AG08395 (cell line): ENCODE measurements around the gene INSIG1.

Experiments
- DNase-seq: peaks from one replicate; pipeline ENCODE4 v3.0.0; 2012; ENCODE audit warnings: mixed read lengths, low spot score

Gene INSIG1

DNA sequence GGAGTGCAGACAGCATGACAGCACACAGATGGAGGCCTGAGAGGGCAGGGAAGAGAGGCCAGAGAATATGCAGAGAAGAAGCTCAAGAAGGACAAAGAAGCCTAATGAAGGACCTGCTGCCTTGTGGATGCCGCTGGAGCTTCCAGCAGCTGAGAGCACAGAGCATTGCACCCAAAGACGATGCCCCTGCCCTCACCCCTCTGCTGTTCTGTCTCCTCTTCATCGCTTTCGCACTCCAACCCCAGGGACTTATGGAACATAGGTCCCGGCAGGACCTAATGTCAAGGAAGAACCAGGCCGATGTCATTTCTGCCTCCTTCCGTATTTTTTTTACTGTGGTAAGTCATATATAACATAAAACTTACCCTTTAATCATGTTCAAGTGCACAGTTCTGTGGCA lies 12.3 kb upstream of the INSIG1 start:
- DNase-seq = no peak

GRCh38 chr7:155285833-155286232 lies 11.8 kb upstream of the INSIG1 start:
- DNase-seq = no peak

GRCh38 chr7:155286686-155287085 lies 11.0 kb upstream of the INSIG1 start:
- DNase-seq = no peak

DNA sequence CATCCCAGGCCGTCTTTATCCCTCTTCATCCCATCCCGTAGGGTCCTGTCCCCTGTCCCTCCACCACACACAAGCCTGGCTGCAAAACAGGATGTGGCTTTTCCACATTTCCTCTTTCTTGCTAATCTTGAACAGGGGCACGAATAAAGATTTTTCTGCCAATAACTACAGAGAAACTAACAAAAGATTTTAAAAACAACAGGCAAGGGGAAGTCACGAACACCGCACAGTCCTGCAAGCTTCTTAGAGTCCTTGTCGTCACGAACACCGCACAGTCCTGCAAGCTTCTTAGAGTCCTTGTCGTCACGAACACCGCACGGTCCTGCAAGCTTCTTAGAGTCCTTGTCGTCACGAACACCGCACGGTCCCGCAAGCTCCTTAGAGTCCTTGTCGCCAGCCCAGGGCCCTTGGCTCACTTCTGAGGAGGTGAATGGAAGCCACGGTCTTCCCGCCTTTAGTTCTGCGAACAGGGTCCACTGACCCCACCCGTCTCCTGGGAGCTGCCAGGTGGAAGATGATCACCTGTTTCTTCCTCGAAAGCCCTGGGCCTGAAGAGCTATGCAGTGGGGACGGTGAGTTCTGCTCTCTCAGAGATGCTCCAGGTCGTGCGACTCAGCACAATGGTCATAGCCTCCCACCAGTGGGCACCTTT lies 10.3 kb upstream of the INSIG1 start:
- no peak for DNase-seq

DNA sequence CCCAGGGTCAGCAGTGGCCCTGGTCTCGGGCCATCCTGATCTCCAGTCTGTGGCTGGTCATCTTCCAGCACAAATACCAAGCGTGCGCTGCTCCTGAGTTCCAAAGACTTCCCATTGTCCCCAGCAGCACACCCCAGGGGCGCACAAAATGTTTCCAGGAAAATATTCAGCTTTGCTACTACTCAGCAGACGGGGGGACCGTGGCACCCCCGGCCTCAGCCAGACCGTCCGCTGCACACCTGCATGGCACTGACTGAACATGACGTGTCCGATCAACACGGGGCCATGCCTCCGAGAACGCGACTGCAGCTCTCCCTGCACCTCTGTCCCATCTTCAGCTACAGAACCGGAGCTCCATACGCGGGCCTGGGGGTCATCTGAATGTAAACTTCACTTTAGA lies 9.6 kb upstream of the INSIG1 start:
- no peak for DNase-seq

- no peak for DNase-seq
Observed at GRCh38 chr7:155289107-155289506, 8.6 kb upstream of the INSIG1 start.

GRCh38 chr7:155289949-155290501 lies 7.7 kb upstream of the INSIG1 start:
- DNase-seq = no peak

GRCh38 chr7:155291045-155291530 lies 6.6 kb upstream of the INSIG1 start:
- DNase-seq = peak; percentile 79

DNA sequence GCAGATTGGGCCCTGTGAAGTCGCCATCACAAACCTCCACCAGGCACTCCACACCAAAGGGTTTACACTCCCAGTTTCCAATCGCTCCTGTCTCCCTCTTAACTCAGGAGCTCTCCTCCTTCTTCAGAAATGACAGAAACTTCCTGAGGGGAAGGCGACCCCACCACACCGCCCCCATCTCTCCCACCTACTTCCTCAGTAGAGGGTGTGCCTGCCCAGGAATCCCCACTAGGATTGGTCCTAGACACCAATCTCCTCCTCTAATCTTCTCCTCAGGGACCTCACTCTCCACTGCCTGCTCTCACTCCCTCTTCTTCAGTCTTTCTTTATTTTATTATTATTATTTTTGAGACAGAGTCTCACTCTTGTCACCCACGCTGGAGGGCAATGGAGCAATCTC lies 5.9 kb upstream of the INSIG1 start:
- DNase-seq = no peak

DNA sequence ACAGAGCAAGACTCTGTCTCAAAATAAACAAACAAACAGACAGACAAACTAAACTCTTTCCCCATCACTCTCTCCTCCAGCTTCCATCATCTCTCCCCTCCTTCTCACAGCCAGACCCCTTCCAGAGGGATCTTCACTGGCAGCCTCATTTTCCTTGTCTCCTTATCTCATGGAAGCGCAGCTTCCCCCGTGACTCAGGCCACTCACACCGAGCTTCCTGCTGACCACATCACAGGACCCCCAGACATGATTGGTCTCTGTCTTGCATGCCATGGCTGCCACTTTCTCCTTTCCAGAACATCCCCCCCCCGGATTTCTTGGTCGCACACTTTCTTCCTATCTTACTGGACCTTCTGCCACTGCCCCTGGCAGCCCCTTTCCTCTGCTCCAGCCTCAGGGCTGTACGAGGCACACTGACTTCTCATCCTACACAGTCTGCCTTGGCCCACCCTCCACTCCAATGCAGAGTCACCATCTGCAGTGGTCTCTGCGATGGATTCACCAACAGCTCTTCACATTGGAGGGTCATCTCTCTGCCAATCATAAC lies 4.9 kb upstream of the INSIG1 start:
- DNase-seq = no peak

DNA sequence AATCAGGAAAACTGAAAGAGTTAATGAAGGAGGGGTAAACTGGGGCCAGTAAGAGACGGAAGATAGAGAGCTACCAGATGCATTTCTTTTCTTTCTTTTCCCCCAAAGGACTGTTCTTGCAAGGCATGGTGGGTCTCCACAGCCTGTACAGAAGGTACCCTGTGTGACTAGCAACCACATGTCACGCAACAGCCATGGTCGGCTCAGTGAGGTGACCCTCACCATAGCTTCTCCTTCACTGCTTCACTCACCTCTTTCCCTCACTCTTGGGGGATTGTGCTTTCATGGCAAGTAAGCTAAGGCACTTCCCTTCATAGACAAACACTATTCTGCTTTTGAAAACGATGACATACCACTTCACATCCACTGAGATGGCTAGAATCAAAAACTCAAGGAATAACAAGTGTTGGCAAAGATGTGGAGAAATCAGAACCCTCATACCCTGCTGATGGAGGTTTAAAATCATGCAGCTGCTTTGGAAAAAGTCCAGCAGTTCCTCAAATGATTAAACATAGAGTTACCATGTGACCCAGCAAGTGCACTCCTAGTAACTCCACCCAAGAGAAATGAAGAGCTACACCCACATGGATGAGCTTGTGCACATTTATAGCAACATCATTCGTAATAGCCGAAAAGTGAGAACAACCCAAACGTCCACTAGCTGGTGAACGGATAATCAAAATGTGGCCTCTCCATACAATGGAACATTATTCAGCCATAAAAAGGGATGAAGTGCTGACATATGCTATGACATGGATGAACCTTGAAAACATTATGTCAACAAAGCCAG lies 3.8 kb upstream of the INSIG1 start:
- DNase-seq = no peak

- DNase-seq = no peak
Observed at GRCh38 chr7:155294511-155294778, 3.2 kb upstream of the INSIG1 start.

DNA sequence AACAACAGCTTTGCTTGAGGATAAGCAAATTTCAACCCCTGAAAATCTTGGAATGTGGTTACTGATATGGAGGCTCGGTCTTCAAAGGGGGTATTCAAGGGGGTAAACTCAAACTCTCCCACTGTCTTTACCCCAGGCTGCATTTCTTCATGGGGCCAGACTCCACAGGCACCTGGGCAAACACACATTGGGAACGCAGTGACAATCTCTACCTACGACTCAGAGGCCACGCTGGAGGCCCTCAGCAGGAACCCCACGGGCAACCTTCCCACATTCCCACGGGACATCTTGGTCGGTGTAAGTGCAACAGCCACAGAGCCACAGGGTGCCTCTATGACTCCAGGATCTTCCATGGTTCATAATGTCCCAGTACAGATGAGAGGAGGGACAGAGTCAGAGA lies 2.2 kb upstream of the INSIG1 start:
- no peak for DNase-seq

DNA sequence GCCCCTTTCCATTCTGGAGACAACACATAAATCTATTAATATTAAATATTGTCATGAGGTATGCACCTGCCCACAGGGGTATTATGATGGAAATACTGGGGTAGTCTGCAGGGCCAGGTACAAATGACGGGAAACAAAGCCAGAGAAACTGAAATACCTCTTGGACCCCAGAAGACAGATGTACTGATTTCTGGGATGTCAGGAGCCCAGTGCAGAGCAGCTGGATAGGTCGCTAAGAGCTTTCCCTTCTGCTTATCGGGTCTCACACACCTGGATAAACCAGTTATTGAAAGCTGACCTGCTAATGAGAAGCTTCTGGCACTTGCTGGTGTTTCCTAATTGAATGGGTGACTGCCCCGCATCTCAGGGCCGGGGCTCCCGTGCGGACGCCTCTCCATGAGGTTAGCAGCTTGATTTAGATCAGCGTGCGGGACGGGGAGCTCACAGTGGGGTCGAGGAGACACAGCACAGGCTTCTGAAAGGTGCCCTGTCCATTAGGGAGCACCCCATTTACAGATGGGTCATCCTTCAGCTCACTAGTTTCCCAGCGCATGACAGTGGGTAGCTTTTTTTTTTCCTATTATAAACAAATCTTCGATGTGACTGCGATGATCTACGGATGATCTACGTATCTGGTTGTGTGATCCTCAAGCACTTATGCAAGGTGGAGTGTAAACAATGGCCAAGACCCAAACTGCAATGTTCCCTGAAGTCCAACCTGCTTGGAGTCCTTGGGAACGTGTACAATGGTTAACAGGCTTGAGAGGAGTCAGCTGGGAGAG lies 1.5 kb upstream of the INSIG1 start:
- no peak for DNase-seq

- DNase-seq = peak; percentile 85
Observed at GRCh38 chr7:155296788-155297516, 726 bp upstream of the INSIG1 start.

- no peak for DNase-seq
Observed at GRCh38 chr7:155298288-155298833, 683 bp downstream of the INSIG1 start.

- DNase-seq = peak; percentile 96
Observed at GRCh38 chr7:155298834-155299534, 1.3 kb downstream of the INSIG1 start.

GRCh38 chr7:155299535-155300202 lies 2.0 kb downstream of the INSIG1 start:
- DNase-seq = peak; percentile 22

GRCh38 chr7:155300641-155301452 lies 3.2 kb downstream of the INSIG1 start:
- DNase-seq = no peak
